ENCODE results near the gene ACOX3.
"Not testable (repeated sequence)": the region's sequence is repeated elsewhere in the genome, so short reads cannot be mapped to it uniquely, and the experiment has no call there.

The ACOX3 gene

DNA sequence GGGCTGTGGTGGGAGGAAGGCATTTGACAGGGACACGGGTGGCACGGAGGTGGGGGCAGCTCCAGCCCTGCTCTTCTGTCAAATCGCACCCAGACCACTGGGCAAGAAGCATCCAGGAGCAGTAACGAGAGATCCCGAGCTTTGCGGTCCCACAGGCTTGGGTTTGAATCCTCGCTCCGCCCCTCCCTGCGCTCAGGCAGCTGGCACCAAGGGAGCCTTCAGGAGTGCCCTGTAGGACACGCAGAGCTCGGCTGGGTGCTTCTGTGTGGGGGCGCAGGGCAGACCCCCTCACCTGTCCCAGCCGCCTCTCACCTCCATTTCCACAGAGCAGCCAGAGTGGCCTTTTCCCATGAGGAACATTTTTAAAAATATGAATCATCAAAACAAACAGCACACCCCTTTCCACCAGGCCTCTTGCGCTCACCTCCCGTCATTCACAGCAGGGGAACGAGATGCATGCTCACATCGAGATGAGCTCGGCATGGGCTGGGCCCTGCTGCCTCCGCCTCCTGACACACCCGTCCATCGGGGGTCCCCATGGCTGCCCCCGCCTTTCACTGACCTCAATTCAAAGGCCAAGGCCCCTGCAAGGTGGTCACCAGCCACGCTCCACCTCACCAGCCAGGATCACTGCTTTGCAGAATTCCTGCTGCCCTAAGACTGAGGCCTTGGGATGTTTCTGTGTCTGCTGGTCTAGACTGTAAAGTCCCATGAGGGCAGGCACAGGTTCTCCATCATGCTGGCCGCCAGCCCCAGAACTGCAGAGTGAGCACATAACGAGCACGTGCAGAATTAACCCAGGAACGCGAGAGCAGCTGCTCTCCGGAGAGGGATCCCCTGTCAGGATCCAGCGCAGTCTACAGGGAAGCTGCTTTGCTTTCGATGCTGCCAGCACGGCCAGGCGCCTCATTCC, 52.7 kb downstream of the ACOX3 start:
- Mint-ChIP-seq H3K4me1 (ENCODE audit: low read depth) (no peaks in the 10 kb centered on the region), H3K27ac (no peak overlapping the region), H3K9me3 (no peaks in the 10 kb centered on the region), H3K4me3 (no peak overlapping the region), H3K27me3 (ENCODE audit: low read depth) (no peaks in the 10 kb centered on the region), H3K36me3 (ENCODE audit: low read depth) (peaks cover 2% of the 10 kb centered on the region)
- no peak for DNase-seq (ENCODE audit: low spot score)

- Mint-ChIP-seq H3K9me3 (no peaks in the 10 kb centered on the region), H3K4me3 (no peak overlapping the region), H3K4me1 (ENCODE audit: low read depth) (no peaks in the 10 kb centered on the region), H3K36me3 (ENCODE audit: low read depth) (peaks cover under 1% of the 10 kb centered on the region), H3K27ac (no peak overlapping the region), H3K27me3 (ENCODE audit: low read depth) (no peaks in the 10 kb centered on the region)
- no peak for DNase-seq (ENCODE audit: low spot score)
These were observed 53.3 kb downstream of the ACOX3 start for GRCh38 chr4:8387194-8387593.

DNA sequence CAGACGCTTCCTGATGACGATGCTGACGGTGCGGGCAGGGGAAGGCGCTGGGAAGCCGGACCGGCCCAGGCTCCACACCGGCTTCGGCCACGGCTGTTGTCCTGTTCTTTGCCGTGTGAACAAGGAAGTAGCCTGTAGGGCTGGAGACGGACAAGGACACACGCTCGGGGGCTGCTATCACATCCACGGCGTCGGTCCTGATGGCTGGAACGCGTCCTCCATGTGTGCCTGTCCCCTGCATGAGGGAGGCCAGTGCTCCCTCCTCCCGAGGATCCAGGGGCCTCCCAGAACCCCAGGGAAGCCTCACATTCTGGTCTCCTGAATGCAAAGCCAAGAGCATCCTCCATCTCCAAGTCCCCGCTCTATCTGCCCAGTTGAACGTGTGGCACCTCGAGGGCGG, 53.8 kb downstream of the ACOX3 start:
- Mint-ChIP-seq H3K4me1 (ENCODE audit: low read depth) (no peaks in the 10 kb centered on the region), H3K27me3 (ENCODE audit: low read depth) (no peaks in the 10 kb centered on the region), H3K4me3 (no peak overlapping the region), H3K27ac (no peak overlapping the region), H3K9me3 (no peaks in the 10 kb centered on the region), H3K36me3 (ENCODE audit: low read depth) (no peaks in the 10 kb centered on the region)
- DNase-seq (ENCODE audit: low spot score), result no peak

- H3K27me3 Mint-ChIP-seq (ENCODE audit: low read depth); H3K27ac Mint-ChIP-seq; H3K9me3 Mint-ChIP-seq; H3K36me3 Mint-ChIP-seq (ENCODE audit: low read depth); H3K4me3 Mint-ChIP-seq; DNase-seq (ENCODE audit: low spot score); H3K4me1 Mint-ChIP-seq (ENCODE audit: low read depth): not testable (repeated sequence)
These were observed 54.4 kb downstream of the ACOX3 start for GRCh38 chr4:8386131-8386530.

DNA sequence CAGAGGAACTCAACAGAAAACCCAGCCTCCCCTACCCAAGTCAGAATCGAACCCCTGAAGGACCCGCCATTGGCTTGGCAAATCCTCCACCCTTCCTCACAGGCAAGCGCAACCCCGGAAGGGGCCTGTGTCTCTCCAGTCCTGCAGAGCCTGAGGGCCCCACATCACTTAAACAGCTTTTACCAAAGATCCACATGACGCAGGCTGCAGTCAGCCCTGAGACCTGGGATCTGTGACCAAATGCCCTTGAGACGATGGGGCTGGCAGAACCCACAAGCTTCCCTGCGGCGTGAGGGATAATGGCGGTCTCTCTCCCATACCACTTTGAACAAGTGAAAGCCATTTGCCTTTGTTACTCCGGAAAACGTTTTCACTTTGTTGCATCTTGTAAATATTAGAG, 54.9 kb downstream of the ACOX3 start:
- no peak for DNase-seq (ENCODE audit: low spot score)
- Mint-ChIP-seq H3K4me3 (no peak overlapping the region), H3K9me3 (no peaks in the 10 kb centered on the region), H3K36me3 (ENCODE audit: low read depth) (no peaks in the 10 kb centered on the region), H3K27me3 (ENCODE audit: low read depth) (no peaks in the 10 kb centered on the region), H3K27ac (no peak overlapping the region), H3K4me1 (ENCODE audit: low read depth) (no peaks in the 10 kb centered on the region)

DNA sequence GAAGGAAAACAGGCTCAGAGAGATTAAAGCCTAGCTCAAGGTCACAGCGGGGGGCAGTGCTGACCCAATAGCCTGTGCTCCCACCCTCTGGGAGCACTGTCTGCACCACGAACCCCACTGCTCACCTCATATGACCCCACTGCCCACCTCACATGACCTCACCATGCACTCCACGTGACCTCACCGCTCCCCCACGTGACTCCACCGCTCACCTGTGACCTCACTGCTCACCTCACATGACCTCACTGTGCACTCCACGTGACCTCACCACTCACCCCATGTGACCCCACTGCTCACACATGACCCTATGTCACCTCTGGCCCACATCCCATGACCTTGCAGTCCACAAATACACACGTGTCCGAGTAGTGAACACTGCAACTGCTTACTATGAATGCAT, 55.4 kb downstream of the ACOX3 start:
- no peaks in the 10 kb centered on the region for H3K36me3 Mint-ChIP-seq (ENCODE audit: low read depth)
- H3K27ac Mint-ChIP-seq, result no peak overlapping the region
- H3K9me3 Mint-ChIP-seq, result no peaks in the 10 kb centered on the region

GRCh38 chr4:8384397-8385060, 56.0 kb downstream of the ACOX3 start:
- Mint-ChIP-seq H3K9me3 (no peaks in the 10 kb centered on the region), H3K4me3 (no peak overlapping the region), H3K36me3 (ENCODE audit: low read depth) (no peaks in the 10 kb centered on the region), H3K27me3 (ENCODE audit: low read depth) (no peaks in the 10 kb centered on the region), H3K4me1 (ENCODE audit: low read depth) (no peaks in the 10 kb centered on the region), H3K27ac (no peak overlapping the region)
- no peak for DNase-seq (ENCODE audit: low spot score)

More for the DNA sequence above, 55.4 kb downstream of the ACOX3 start:
- DNase-seq (ENCODE audit: low spot score), result no peak
- Mint-ChIP-seq H3K4me1 (ENCODE audit: low read depth) (no peaks in the 10 kb centered on the region), H3K4me3 (no peak overlapping the region), H3K27me3 (ENCODE audit: low read depth) (no peaks in the 10 kb centered on the region)

DNA sequence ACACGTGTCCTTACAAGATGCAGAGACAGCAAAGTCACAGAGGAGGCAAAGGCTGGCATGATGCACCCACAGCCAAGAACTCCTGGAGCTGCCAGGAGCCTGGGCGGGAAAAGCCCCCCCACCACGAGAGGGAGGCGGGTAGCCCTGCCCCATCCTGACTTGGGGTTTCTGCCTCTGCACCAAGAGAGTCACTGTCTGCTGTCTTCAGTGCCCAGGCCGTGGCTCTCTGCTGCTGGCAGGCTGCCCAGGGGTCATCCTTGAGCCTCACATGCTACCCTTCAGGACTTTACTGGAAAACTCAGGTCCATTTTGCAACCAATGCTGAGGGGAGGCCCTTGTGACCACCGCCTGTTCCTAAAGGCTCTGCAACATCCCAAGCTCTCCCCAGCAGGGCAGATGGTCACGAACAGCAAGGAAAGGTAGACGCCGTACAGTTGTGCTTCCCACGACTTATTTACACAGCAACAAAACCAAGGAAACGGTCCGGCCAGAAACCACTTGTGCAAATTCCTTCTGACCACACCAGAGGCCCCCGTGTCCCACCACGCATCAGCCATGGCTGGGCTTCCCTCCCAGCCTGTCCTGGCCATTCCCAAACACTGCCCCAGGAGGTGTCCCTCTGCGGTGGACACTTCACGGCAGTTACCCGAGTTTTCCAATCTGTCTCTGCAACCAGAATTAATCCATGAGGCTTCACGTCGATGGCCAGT, 56.9 kb downstream of the ACOX3 start:
- H3K27ac Mint-ChIP-seq, result no peak overlapping the region

GRCh38 chr4:8383016-8383415, 57.5 kb downstream of the ACOX3 start:
- H3K4me3 Mint-ChIP-seq, result no peak overlapping the region
- no peaks in the 10 kb centered on the region for H3K27me3 Mint-ChIP-seq (ENCODE audit: low read depth)
- H3K27ac Mint-ChIP-seq, result no peak overlapping the region
- no peaks in the 10 kb centered on the region for H3K4me1 Mint-ChIP-seq (ENCODE audit: low read depth)
- H3K9me3 Mint-ChIP-seq, result no peaks in the 10 kb centered on the region
- no peaks in the 10 kb centered on the region for H3K36me3 Mint-ChIP-seq (ENCODE audit: low read depth)
- no peak for DNase-seq (ENCODE audit: low spot score)

More for the DNA sequence above, 56.9 kb downstream of the ACOX3 start:
- H3K36me3 Mint-ChIP-seq (ENCODE audit: low read depth), result no peaks in the 10 kb centered on the region
- no peak for DNase-seq (ENCODE audit: low spot score)
- no peaks in the 10 kb centered on the region for H3K9me3 Mint-ChIP-seq
- no peaks in the 10 kb centered on the region for H3K27me3 Mint-ChIP-seq (ENCODE audit: low read depth)
- H3K4me3 Mint-ChIP-seq, result no peak overlapping the region
- no peaks in the 10 kb centered on the region for H3K4me1 Mint-ChIP-seq (ENCODE audit: low read depth)

- no peak for DNase-seq (ENCODE audit: low spot score)
- H3K27me3 Mint-ChIP-seq (ENCODE audit: low read depth), result no peaks in the 10 kb centered on the region
- no peaks in the 10 kb centered on the region for H3K4me1 Mint-ChIP-seq (ENCODE audit: low read depth)
- no peak overlapping the region for H3K27ac Mint-ChIP-seq
- H3K4me3 Mint-ChIP-seq, result no peak overlapping the region
- no peaks in the 10 kb centered on the region for H3K9me3 Mint-ChIP-seq
- H3K36me3 Mint-ChIP-seq (ENCODE audit: low read depth), result no peaks in the 10 kb centered on the region
These were observed 58.5 kb downstream of the ACOX3 start for GRCh38 chr4:8381814-8382581.

DNA sequence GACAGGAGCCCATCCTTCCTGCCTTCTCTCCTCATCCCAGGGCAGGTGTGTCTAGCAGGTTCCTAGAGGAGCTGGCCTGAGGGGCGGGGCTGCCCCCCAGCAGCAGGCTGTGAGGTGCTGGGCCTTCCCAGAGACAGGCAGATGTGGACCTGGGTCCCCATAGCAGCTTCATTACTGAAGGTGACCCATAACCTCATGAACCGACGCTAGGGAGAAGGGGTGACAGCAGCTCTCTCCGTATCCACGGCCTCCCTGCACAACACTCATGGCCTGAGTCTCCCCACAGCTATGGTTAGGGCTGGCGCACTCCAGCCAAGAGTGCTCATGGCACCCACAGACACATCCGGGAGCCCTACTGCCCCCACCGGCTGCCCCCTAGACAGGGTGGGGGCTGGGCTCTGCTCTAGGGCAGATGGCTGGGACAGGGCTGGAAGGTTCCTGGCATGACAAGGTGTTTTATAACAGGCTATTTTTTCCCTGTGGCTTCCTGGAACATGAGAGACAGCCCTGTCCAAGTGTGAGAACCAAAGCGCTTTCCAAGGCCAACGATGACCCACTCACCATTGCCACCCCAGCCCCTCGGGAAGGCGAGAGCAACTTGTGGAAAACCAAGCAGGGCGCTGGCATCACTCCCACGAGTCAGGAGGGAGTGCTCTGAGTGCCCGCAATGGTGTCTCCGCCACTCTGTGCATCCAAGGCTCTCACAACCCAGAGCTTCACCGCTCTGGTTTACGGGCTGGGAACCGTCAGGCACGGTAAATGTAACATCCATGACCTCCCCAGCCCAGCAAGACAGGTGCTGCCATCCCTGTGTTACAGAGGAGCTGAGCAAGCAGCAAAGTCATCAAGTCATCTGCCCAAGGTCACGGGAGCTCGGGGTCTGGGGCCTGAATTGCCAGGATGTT, 59.8 kb downstream of the ACOX3 start:
- Mint-ChIP-seq H3K27me3 (ENCODE audit: low read depth) (no peaks in the 10 kb centered on the region), H3K4me1 (ENCODE audit: low read depth) (no peaks in the 10 kb centered on the region), H3K27ac (no peak overlapping the region), H3K4me3 (no peak overlapping the region), H3K36me3 (ENCODE audit: low read depth) (no peaks in the 10 kb centered on the region), H3K9me3 (no peaks in the 10 kb centered on the region)
- no peak for DNase-seq (ENCODE audit: low spot score)

GRCh38 chr4:8379771-8380170, 60.8 kb downstream of the ACOX3 start:
- no peak overlapping the region for H3K27ac Mint-ChIP-seq
- no peaks in the 10 kb centered on the region for H3K4me1 Mint-ChIP-seq (ENCODE audit: low read depth)
- DNase-seq (ENCODE audit: low spot score), result no peak
- H3K36me3 Mint-ChIP-seq (ENCODE audit: low read depth), result no peaks in the 10 kb centered on the region
- H3K9me3 Mint-ChIP-seq, result no peaks in the 10 kb centered on the region
- no peak overlapping the region for H3K4me3 Mint-ChIP-seq
- H3K27me3 Mint-ChIP-seq (ENCODE audit: low read depth), result no peaks in the 10 kb centered on the region

- DNase-seq (ENCODE audit: low spot score), result no peak
- no peaks in the 10 kb centered on the region for H3K36me3 Mint-ChIP-seq (ENCODE audit: low read depth)
- no peak overlapping the region for H3K4me3 Mint-ChIP-seq
- H3K4me1 Mint-ChIP-seq (ENCODE audit: low read depth), result no peaks in the 10 kb centered on the region
- H3K27me3 Mint-ChIP-seq (ENCODE audit: low read depth), result no peaks in the 10 kb centered on the region
- H3K27ac Mint-ChIP-seq, result no peak overlapping the region
- H3K9me3 Mint-ChIP-seq, result no peaks in the 10 kb centered on the region
These were observed 61.2 kb downstream of the ACOX3 start for GRCh38 chr4:8379281-8379680.
